GM18951 (cell line): ENCODE results near the gene P2RX6.

Experiments used
- POLR2A ChIP-seq: IDR thresholded peaks from 4 replicates; pipeline ENCODE4 v1.6.1; 2011; ENCODE audit warnings: mild to moderate bottlenecking; ENCODE audit not compliant: insufficient read length, insufficient read depth; ENCODE audit errors: extremely low read depth
- in situ Hi-C: fragments of 300-500 bp; cut with MboI; formaldehyde crosslinking; loops from one replicate; pipeline ENCODE4 v1.12.0; 2022; ENCODE audit warnings: low sequenced_read_pairs, mixed read lengths, inconsistent platforms; ENCODE audit not compliant: unreplicated experiment

P2RX6 gene

DNA sequence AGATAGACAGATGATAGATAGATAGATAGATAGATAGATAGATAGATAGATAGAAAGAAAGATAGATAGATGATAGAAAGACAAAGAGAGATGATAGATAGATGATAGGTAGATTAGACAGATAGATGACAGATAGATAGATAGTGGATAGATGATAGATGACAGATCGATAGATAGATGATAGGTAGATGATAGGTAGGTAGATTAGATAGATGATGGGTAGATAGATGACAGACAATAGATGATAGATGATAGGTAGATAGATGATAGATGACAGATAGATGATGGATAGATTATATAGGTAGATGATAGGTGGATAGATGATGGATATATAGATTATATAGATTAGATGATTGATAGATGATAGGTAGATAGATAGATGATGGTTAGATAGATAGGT lies 28.6 kb upstream of the P2RX6 start:
- in situ Hi-C loops = no loop called here
- no peak for TF ChIP-seq POLR2A

DNA sequence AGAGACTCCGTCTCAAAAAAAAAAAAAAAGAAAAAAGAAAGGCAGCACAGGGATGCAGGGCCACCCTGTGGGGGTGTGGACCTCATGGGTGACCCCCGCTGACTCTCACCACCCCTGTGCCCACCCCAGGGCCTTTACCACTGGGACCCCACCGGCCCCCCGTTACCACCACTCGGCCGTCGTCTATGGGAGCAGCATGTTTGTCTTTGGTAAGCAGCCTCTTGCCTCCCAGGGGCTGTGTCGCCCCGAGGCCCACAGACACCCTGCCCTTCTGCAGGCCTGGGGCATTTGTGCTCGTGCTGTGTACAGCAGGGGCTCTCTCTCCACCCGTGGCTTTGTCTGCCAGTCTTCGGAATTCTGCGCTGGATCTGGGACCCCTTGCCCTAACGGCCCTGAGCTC lies 27.6 kb upstream of the P2RX6 start:
- in situ Hi-C loops = no loop called here
- TF ChIP-seq POLR2A = no peak

DNA sequence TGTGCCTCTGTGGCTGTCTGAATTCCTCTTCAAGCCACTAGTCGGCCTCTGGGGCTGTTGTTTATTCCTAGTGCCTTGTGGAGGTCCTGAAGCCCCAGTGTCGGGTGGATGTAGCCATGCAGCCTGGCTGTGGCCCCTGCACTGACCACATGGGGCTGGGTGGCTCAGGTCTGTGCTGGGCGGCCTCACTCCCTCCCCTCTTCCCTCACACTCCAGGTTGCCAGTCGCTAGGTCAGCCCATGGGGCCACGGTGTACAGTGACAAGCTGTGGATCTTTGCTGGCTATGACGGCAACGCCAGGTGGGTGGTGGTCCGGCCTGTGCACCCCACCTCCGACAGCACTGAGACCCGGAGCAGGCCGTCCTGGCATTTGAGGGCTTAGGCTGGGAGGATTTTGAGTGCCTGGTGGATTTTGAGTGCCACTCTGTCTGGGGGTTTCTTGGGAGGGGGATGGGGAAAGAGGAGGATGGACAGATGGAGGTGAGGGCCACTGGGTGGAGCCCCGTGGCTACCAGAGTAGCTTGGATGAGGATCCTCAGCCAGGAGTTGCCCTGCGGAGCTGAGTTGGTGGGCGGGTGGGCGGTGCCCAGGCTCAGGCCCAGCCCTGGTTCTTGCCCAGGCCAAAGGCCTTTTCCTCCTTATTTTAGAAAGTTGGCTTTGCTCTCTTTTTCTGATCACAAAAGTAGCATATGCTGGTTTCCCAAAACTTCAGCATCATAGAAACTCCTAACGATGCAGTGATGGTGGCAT lies 26.2 kb upstream of the P2RX6 start:
- in situ Hi-C loops = no loop called here
- no peak for TF ChIP-seq POLR2A

DNA sequence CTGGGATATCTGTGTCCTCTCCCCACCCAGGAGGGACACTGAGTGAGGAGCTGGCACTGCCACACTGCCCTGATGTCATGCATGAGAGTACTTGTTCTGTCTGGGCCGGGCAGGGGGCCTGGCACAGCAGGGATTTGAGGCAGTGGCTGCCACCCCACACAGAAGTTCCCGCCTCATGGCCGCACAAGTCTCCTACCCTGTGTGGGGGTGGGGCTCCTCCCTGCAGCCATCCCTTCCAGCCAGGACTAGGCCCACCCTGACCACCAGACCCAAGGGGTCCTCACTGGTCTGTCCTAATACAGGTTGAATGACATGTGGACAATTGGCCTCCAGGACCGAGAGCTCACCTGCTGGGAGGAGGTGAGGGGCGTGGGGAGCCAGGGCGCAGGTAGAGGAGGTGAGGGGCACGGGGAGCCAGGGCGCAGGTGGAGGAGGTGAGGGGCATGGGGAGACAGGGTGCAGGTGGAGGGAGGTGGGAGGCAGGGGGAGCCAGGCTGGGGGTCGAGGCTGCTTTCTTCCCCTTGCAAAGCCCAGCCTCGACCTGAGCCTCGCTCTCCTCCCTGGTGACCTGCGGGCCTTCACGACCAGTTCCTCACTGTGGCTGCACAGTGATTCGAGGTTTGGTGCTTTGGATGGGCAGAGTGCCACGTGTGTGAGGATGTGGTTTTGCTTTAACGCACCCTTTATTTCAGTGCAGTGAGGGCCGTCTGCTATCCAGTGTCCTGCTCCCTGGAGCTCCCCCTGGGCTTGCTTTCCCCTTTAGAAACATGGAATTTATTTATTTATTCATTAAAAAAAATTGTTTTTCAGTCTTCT lies 25.4 kb upstream of the P2RX6 start:
- in situ Hi-C loops = no loop called here
- TF ChIP-seq POLR2A = no peak

DNA sequence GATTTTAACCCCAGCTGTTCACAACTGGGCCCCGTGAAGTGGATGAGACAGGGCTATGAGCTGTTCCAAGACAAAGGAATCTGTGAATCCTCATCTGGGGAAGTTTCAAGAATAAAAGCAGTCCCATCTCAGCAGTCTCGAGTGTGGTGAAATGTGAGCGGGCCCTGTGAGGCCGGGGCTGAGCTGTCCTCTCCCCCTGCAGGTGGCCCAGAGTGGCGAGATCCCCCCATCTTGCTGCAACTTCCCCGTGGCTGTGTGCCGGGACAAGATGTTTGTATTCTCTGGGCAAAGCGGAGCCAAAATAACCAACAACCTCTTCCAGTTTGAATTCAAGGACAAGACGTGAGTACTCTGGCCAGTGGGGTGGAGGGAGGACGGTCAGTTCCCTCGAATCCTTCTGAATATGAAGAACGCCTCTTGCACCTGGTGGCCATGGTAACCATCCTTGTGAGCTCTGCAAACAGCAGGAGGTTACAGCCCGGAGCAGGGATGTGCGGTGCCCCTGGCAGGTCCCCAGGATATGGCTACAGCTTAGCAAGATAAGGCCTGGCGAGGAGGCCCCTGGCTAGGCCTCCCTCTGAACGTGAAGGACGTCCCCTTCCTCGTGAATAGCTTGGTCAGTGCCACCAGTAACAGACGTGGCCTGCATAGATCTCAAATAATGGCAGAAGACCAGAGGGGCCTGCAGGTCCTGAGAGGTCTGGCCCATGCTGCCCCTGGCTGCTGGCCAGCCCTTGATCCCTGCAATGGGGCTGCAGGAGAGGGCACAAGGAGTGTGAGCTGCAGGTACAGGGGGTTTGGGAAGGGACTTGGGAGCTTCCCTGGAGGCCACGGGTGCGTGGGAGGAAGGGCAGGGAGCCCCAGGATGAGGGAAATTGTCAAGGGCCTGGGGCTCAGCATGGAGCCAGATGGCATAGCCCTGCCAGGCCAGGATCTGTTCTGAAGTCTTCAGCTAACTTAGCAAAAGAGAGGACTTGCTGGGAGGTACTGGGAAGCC lies 24.5 kb upstream of the P2RX6 start:
- in situ Hi-C loops = no loop called here
- no peak for TF ChIP-seq POLR2A

DNA sequence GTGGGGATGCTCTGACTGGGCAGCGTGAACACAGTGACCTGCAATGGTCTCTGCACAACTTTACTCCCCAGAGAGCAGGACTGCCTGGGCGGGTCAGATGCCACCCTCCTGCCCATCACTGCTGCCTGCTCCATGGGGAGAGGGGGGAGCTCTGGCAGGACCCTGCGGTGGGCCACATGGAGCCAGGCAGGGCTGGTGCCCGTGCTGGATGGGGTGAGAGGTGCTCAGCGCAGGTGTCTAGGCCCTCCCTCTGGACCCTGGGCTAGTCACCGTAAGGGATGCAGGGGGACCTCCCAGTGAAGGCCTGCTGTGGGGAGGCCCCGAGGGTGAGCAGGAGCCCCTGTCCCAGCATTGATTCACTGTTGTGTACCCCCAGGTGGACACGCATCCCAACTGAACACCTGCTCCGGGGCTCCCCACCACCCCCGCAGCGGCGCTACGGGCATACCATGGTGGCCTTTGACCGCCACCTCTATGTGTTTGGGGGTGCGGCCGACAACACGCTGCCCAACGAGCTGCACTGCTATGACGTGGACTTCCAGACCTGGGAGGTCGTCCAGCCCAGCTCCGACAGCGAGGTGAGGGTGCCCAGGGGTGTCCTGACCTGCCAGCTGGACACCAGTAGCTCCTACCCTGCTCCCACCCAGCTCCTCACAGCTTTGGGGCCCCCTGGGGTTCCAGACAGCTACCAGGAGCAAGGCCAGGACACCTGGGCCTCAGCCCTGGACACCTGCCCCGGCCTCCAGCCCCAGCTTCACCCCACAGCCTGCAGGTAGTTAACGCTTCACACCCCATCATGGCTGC lies 23.5 kb upstream of the P2RX6 start:
- in situ Hi-C loops = no loop called here
- TF ChIP-seq POLR2A = no peak

DNA sequence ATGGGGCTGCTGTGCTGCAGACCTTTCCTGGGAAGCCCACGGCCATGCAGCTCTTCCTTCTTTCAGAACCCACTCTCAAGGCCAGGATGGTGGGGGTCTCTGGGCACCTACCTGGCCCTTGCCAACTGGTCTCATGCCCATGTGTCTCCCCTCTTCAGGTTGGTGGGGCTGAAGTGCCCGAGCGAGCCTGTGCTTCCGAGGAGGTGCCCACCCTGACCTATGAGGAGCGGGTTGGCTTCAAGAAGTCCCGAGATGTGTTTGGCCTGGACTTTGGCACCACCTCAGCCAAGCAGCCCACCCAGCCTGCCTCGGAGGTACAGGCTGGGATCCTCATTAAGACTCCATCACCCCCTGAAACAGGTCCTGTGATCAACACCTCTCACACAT lies 22.9 kb upstream of the P2RX6 start:
- TF ChIP-seq POLR2A = no peak
- in situ Hi-C loops = no loop called here

DNA sequence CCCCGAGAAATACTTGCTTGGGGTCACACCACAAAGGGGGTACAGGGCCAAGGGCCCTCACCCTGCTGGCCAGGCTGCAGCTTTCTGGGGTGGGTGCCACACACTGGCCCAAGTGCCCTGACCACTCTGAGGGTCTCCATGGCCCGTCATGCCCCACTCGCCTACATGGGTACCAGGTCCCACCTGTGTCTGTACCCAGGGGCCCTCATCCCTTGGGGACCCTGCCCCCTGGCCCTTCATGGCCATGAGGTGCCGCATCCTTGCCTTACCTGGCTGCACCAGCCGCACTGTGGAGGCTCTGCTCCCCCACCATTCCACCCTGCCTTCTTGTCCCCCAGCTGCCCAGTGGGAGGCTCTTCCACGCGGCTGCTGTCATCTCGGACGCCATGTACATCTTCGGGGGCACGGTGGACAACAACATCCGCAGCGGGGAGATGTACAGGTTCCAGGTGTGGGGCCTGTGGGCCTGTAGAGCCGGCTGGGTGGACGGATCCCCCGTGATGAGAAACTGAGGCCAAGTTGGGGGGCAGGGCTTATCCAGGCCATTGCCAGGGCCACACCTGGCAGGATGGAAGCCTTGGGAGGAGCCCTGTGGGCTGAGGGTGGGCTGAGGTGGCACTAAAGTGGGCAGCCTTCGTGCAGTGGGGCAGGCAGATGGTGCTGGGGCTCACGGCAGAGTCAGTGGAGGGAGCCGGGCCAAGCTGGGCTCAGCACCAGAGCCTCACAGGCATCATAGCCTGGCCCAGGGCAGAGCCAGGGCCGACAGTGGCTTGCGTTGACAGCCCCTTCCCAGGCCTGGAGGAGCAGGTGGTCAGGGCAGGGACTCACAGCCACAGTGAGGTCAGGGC lies 22.3 kb upstream of the P2RX6 start:
- no peak for TF ChIP-seq POLR2A
- in situ Hi-C loops = no loop called here

DNA sequence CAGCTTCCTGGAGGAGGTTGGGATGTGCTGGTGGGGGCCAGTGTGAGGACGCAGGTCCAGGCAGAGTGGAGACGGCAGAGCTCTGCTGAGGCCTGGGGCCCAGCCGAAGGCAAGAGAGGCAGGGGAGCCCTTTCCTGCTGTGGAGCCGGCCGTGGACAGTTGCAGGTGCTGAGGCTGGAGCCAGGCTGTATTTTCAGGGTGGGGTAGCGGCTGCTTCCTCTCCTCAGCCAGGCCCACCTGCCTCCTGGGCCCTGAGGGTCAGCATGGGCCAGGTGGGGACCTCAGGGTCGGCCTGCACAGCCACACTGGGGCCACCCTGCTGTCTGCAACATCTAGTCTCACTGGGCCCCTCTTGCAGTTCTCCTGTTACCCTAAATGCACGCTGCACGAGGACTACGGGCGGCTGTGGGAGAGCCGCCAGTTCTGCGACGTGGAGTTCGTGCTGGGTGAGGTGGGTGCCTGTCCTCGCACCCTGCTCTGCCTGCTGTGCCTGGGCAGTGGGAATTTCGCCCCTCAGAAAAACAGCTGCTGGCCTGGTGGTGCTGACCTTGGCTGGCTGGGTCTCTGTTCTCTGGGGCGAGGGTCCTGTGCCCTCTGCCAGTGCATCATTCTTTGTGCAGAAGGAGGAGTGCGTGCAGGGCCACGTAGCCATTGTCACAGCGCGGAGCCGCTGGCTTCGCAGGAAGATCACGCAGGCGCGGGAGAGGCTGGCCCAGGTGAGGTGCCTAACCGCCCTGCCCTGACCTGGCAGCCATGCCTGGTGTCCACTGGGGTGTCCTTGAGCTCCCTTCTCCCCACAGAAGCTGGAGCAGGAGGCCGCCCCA lies 21.4 kb upstream of the P2RX6 start:
- TF ChIP-seq POLR2A = no peak
- in situ Hi-C loops = no loop called here

DNA sequence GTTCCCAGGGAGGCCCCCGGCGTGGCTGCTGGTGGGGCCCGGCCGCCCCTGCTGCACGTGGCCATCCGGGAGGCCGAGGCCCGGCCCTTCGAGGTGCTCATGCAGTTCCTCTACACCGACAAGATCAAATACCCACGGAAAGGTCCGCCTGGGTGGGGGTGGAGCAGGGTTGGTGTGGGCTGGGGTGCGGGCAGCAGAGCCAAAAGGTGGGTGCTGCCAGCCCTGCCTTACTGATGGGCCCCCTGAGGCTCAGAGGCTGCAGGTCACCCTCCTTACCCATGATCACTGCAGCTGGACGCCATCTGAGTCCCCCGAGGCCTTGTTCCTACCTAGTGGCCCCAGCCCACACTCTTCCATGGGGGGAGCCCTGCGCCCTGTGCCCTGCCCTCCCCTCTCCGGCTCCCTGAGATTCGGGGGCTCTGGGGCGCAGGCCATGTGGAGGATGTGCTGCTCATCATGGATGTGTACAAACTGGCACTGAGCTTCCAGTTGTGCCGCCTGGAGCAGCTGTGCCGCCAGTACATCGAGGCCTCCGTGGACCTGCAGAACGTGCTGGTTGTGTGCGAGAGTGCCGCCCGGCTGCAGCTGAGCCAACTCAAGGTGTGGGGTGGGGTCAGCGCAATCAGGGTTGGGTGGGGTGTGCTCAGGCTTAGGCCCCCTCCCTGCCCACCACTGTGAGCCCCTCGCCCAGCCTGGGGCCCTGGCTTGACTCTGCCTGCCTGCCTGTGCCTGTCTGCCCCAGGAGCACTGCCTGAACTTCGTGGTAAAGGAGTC lies 20.6 kb upstream of the P2RX6 start:
- TF ChIP-seq POLR2A = no peak
- in situ Hi-C loops = no loop called here
